ENCODE measurements around the gene HIGD1B.

GRCh38 chr17:44892250-44892649 is 44.6 kb downstream of the HIGD1B start:
- TF ChIP-seq MXI1 (conservative IDR thresholded peaks at IDR 0.05; ENCODE audit: poor library complexity, severe bottlenecking) (no peak), POLR2AphosphoS5 (IDR thresholded peaks at IDR 0.05) (no peak), EZH2 (IDR thresholded peaks at IDR 0.05; ENCODE audit: borderline replicate concordance, insufficient read depth, low read length, poor library complexity, severe bottlenecking) (no peak)
- TF ChIP-seq, protein P1, sequence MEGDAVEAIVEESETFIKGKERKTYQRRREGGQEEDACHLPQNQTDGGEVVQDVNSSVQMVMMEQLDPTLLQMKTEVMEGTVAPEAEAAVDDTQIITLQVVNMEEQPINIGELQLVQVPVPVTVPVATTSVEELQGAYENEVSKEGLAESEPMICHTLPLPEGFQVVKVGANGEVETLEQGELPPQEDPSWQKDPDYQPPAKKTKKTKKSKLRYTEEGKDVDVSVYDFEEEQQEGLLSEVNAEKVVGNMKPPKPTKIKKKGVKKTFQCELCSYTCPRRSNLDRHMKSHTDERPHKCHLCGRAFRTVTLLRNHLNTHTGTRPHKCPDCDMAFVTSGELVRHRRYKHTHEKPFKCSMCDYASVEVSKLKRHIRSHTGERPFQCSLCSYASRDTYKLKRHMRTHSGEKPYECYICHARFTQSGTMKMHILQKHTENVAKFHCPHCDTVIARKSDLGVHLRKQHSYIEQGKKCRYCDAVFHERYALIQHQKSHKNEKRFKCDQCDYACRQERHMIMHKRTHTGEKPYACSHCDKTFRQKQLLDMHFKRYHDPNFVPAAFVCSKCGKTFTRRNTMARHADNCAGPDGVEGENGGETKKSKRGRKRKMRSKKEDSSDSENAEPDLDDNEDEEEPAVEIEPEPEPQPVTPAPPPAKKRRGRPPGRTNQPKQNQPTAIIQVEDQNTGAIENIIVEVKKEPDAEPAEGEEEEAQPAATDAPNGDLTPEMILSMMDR (IDR thresholded peaks at IDR 0.05; ENCODE audit: poor library complexity, severe bottlenecking) = no peak

All from neural cell (in vitro differentiated cells).